Ovary (tissue), 3 donors: ENCODE data around the gene EPX.

Experiments used
- CTCF ChIP-seq, 3 donors: fragments of 450-650 bp in 2 of 3; fragments of 200-600 bp in 1 of 3; IDR thresholded peaks; one replicate each; pipeline versions ENCODE4 v1.5.1 to v1.8.0; 2016 to 2022; ENCODE audit warnings: antibody characterized with exemption in 3 of 3, mild to moderate bottlenecking in 1 of 3
- EP300 ChIP-seq: sonication (generic); formaldehyde crosslinking; IDR thresholded peaks from one replicate; pipeline ENCODE4 v1.6.1; 2017; ENCODE audit warnings: antibody characterized with exemption
- POLR2A ChIP-seq: fragments of 450-650 bp; IDR thresholded peaks from one replicate; pipeline ENCODE4 v1.6.1; 2017; ENCODE audit warnings: antibody characterized with exemption, mild to moderate bottlenecking, moderate library complexity
- donor health status: DM: no; HTN: no; CAD: no.

- TF ChIP-seq CTCF (IDR thresholded peaks at IDR 0.05) (no peak), POLR2A (no peak), EP300 (no peak)
Measured at GRCh38 chr17:58215685-58216084, 23.2 kb downstream of the EPX start.
